Vagina (tissue), 2 donors: Measurements from ENCODE around the gene PATJ. TPM values are rescaled to one million over a fixed set of nuclear protein-coding genes. Genes with fewer than 3 reads are reported as not detected.
"Not testable (repeated sequence)": the region's sequence is repeated elsewhere in the genome, so short reads cannot be mapped to it uniquely, and the experiment has no call there.

ENCODE experiments used
- DNase-seq, 2 donors: peaks; one replicate each; pipeline ENCODE4 v3.0.0-alpha.2; 2017; ENCODE audit errors: extremely low spot score in 2 of 2
- H3K27ac ChIP-seq: fragments of 200-600 bp; sonication (generic); one replicate; pipeline ENCODE4 v1.5.1; 2019
- H3K27me3 ChIP-seq: fragments of 200-600 bp; sonication (generic); one replicate; pipeline ENCODE4 v1.5.1; 2019
- H3K36me3 ChIP-seq, 2 donors: fragments of 200-600 bp; sonication (generic); one replicate each; pipeline ENCODE4 v1.5.1; 2017 to 2019
- H3K4me1 ChIP-seq: fragments of 200-600 bp; sonication (generic); one replicate; pipeline ENCODE4 v1.5.1; 2019
- H3K4me3 ChIP-seq, 2 donors: fragments of 200-600 bp; sonication (generic); 1 replicate in 1 of 2; 2 replicates in 1 of 2; pipeline ENCODE4 v1.5.1; 2016 to 2019
- H3K9me3 ChIP-seq: fragments of 200-600 bp; sonication (generic); one replicate; pipeline ENCODE4 v1.5.1; 2019
- POLR2A ChIP-seq, 2 donors: fragments of 450-650 bp; IDR thresholded peaks; one replicate each; pipeline ENCODE4 v1.6.1; 2017; ENCODE audit warnings: antibody characterized with exemption in 2 of 2, mild to moderate bottlenecking in 2 of 2, moderate library complexity in 2 of 2
- POLR2AphosphoS5 ChIP-seq, 2 donors: sonication (generic); formaldehyde crosslinking; IDR thresholded peaks; one replicate each; pipeline ENCODE4 v1.9.0; 2017; ENCODE audit warnings: antibody characterized with exemption in 2 of 2, mild to moderate bottlenecking in 2 of 2, low read depth in 1 of 2; ENCODE audit not compliant: insufficient read depth in 1 of 2
- intact Hi-C: fragments of 100-400 bp; cut with DNase I; formaldehyde crosslinking; loops from one replicate; pipeline ENCODE4 v1.15.1; 2023
- total RNA-seq: library from RNA; depleted of rRNA; stranded (reverse); fragments of >200 nt; gene quantifications from one replicate; pipeline ENCODE4 v1.2.3, GENCODE V29; 2016
- TF ChIP-seq, protein P1 (sequence below), 3 experiments: fragments of 450-650 bp in 2 of 3; fragments of 200-600 bp in 1 of 3; sonication (generic) in 1 of 3; IDR thresholded peaks; one replicate each; pipeline ENCODE4 v1.5.1; 2017 to 2019; ENCODE audit warnings: antibody characterized with exemption in 3 of 3, mild to moderate bottlenecking in 2 of 3, moderate library complexity in 2 of 3

The PATJ gene
- total RNA-seq, 1 donor from 2014 or later = 83.2 TPM

DNA sequence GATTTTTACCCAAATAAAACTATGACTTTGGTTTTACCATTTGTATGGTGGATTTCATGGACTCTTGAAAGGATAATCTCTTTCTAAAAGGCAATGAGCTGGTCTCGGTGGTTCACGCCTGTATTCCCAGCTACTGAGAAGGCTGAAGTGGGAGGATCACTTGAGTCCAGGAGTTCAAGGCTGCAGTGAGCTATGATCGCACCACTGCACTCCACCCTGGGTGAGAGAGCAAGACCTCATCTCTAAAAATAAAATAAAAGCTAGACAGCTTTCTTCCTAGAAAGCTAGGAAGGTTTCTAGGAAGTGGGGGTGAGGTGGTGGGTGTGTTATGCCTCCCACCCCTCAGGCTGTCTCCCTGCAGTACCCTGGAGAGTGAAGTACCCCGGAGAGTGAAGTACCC is 398.4 kb downstream of the PATJ start:
- DNase-seq = no peak
- Histone ChIP-seq H3K36me3 (no peaks in the 10 kb centered on the region), H3K27me3 (no peaks in the 10 kb centered on the region), H3K9me3 (no peaks in the 10 kb centered on the region), H3K4me3 (no peak overlapping the region), H3K4me1 (no peaks in the 10 kb centered on the region), H3K27ac (no peak overlapping the region)
- no peak for TF ChIP-seq POLR2A (IDR thresholded peaks at IDR 0.05)
- TF ChIP-seq, protein P1, sequence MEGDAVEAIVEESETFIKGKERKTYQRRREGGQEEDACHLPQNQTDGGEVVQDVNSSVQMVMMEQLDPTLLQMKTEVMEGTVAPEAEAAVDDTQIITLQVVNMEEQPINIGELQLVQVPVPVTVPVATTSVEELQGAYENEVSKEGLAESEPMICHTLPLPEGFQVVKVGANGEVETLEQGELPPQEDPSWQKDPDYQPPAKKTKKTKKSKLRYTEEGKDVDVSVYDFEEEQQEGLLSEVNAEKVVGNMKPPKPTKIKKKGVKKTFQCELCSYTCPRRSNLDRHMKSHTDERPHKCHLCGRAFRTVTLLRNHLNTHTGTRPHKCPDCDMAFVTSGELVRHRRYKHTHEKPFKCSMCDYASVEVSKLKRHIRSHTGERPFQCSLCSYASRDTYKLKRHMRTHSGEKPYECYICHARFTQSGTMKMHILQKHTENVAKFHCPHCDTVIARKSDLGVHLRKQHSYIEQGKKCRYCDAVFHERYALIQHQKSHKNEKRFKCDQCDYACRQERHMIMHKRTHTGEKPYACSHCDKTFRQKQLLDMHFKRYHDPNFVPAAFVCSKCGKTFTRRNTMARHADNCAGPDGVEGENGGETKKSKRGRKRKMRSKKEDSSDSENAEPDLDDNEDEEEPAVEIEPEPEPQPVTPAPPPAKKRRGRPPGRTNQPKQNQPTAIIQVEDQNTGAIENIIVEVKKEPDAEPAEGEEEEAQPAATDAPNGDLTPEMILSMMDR (IDR thresholded peaks at IDR 0.05) = no peak
- TF ChIP-seq POLR2AphosphoS5 (IDR thresholded peaks at IDR 0.05; ENCODE audit: insufficient read depth in 1 of 2, low read depth in 1 of 2) = no peak
- intact Hi-C loops = no loop called here

DNA sequence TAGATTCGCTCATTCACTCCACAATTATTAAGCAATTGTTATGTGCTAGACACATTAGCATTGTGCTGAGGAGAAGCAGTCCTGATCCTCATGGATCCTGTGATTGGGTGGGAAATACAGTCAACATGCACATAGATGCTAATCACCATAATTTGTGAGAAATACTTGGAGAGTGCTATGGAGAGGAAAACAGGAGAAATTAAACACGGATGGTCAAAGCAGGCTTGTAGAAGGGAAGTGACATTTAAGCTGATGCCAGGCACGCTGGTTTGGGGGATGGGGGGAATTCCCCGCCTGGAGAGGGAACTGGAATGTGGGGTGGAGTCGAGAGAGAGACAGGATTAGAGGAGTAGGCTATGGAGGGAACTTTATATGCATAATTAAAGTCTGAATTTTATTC is 400.2 kb downstream of the PATJ start:
- DNase-seq = no peak
- no peaks in the 10 kb centered on the region for H3K27me3 ChIP-seq
- no peaks in the 10 kb centered on the region for H3K9me3 ChIP-seq
- H3K4me1 ChIP-seq = no peaks in the 10 kb centered on the region
- H3K36me3 ChIP-seq = no peaks in the 10 kb centered on the region
- H3K27ac ChIP-seq = no peak overlapping the region
- no peak overlapping the region for H3K4me3 ChIP-seq
- intact Hi-C loops = no loop called here
- no peak for TF ChIP-seq POLR2A (IDR thresholded peaks at IDR 0.05)
- TF ChIP-seq, protein P1 (IDR thresholded peaks at IDR 0.05) = no peak

DNA sequence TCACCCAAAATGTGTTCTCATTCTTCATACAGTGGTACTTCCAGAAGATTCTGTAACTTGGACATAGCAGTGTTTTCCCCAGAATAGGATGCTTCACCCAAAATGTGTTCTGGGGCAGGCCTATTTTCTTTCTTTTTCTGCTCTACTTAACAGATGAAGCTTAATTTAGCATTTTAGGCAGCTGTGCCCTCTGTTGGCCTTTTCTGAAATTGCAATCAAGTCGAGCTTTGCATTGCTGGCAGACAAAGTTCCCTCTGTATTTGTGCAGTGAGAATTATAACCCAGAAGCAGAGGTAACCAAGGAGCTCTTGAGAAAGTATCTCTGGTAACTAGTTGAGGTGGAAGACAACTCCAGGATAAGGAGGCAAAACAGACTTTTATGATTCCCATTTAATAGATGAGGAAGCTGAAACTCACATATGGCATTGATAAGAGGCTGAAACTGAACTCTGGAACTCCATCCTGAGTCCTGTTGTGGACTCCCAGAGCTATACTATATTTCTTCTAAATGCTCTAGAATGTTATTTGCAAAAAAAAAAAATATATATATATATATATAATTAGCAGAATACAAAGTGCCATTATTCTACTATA is 402.1 kb downstream of the PATJ start:
- no peak overlapping the region for H3K4me3 ChIP-seq
- no peaks in the 10 kb centered on the region for H3K27me3 ChIP-seq
- H3K4me1 ChIP-seq = no peaks in the 10 kb centered on the region
- peaks cover 0 to 12% of the 10 kb centered on the region in 2 donors for H3K36me3 ChIP-seq
- no peak for DNase-seq
- no peaks in the 10 kb centered on the region for H3K9me3 ChIP-seq
- intact Hi-C loops = no loop called here
- H3K27ac ChIP-seq = no peak overlapping the region
- TF ChIP-seq, protein P1 (IDR thresholded peaks at IDR 0.05) = peak in 2 of 3 experiments; percentile 24 to 45
- no peak for TF ChIP-seq POLR2A (IDR thresholded peaks at IDR 0.05)

DNA sequence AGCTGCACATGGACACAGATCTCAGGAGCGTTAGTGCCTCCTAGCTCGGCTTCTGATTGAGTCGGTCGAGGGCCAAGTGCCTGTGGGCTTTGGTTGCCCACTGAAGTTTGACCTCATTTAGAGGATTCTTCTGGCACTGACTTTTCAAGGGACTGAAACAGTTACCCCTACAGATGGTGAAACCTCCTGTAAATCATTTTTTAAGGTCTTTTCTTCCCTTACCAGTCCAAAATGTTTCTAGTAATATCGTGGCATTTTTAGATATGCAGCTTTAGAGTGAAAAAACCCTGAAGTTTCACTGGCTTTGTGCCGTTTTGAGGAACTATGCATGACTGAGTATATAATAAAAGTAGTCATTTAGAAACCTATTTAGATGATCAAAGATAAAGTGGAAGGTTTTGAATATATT is 417.7 kb downstream of the PATJ start:
- DNase-seq = no peak
- Histone ChIP-seq H3K4me1 (no peaks in the 10 kb centered on the region), H3K36me3 (no peaks in the 10 kb centered on the region), H3K9me3 (no peaks in the 10 kb centered on the region), H3K27ac (no peak overlapping the region), H3K4me3 (no peak overlapping the region), H3K27me3 (no peaks in the 10 kb centered on the region)
- intact Hi-C loops = no loop called here
- TF ChIP-seq, protein P1 (IDR thresholded peaks at IDR 0.05) = no peak
- TF ChIP-seq POLR2A (IDR thresholded peaks at IDR 0.05) = no peak
- TF ChIP-seq POLR2AphosphoS5 (IDR thresholded peaks at IDR 0.05; ENCODE audit: insufficient read depth in 1 of 2, low read depth in 1 of 2) = no peak

DNA sequence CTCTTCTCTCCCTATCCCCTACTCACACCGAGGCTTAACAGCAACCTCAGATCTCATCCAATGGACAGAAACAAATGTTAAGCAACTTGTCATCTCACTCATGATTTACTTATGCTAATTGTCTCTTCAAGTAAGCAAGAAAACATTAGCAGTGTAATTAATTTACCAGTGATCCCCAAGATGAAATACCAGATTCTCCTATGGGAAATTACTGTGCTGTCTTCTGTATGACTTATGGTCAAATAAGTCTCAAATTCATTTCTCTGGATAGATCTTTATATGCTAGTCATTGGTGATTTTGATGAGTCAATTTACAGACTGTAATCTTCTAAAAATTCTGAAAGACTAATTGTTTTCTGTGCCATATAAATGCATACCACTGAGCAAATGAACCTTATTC is 419.4 kb downstream of the PATJ start:
- no peak for TF ChIP-seq POLR2A (IDR thresholded peaks at IDR 0.05)
- TF ChIP-seq, protein P1 (IDR thresholded peaks at IDR 0.05) = no peak
- no peak for TF ChIP-seq POLR2AphosphoS5 (IDR thresholded peaks at IDR 0.05; ENCODE audit: insufficient read depth in 1 of 2, low read depth in 1 of 2)
- Histone ChIP-seq H3K36me3 (no peaks in the 10 kb centered on the region), H3K27me3 (no peaks in the 10 kb centered on the region), H3K9me3 (no peaks in the 10 kb centered on the region), H3K4me1 (no peaks in the 10 kb centered on the region), H3K27ac (no peak overlapping the region), H3K4me3 (no peak overlapping the region)
- DNase-seq = no peak
- intact Hi-C loops = no loop called here

DNA sequence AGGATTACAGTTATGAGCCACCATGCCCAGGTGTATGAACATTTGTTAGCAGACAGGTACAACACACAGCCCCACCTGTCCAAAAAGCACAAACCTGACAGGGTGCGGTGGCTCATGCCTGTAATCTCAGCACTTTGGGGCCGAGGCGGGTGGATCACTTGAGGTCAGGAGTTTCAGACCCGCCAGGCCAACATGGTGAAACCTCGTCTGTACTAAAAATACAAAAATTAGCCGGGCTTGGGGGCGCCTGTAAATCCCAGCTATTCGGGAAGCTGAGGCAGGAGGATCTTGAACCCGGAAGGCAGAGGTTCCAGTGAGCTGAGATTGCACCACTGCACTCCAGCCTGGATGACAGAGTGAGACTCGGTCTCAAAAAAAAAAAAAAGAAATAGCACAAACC is 428.1 kb downstream of the PATJ start:
- H3K27ac ChIP-seq, H3K4me1 ChIP-seq, H3K36me3 ChIP-seq, H3K27me3 ChIP-seq, DNase-seq, H3K9me3 ChIP-seq, intact Hi-C loops, H3K4me3 ChIP-seq: not testable (repeated sequence)
